Heart left ventricle (tissue), 16 donors: Measurements from ENCODE around the gene ARMC10. TPM values are rescaled to one million over a fixed set of nuclear protein-coding genes. Genes with fewer than 3 reads are reported as not detected.

Source experiments
- ATAC-seq, 4 donors: fragments of 200-7000 bp; cut with Tn5 transposase; one replicate each; pipeline ENCODE4 v1.9.1; 2020 to 2022; ENCODE audit warnings: moderate library complexity in 4 of 4, mild to moderate bottlenecking in 3 of 4, moderate number of reproducible peaks in 1 of 4
- DNase-seq, 5 donors: peaks; one replicate each; pipeline ENCODE4 v3.0.0-alpha.2; 2020
- H3K27ac ChIP-seq, 12 donors: fragments of 200-600 bp; sonication (generic) in 4 of 12; one replicate each; pipeline versions ENCODE4 v1.5.0 to v1.8.0; 2016 to 2022; ENCODE audit warnings: mild to moderate bottlenecking in 2 of 12
- H3K27me3 ChIP-seq, 9 donors: fragments of 200-600 bp; sonication (generic) in 2 of 9; one replicate each; pipeline versions ENCODE4 v1.5.1 to v1.8.0; 2016 to 2022; ENCODE audit warnings: mild to moderate bottlenecking in 3 of 9
- H3K36me3 ChIP-seq, 9 donors: fragments of 200-600 bp; sonication (generic) in 2 of 9; one replicate each; pipeline versions ENCODE4 v1.5.0 to v1.8.0; 2018 to 2022; ENCODE audit warnings: mild to moderate bottlenecking in 2 of 9
- H3K4me1 ChIP-seq, 12 donors: fragments of 200-600 bp; sonication (generic) in 4 of 12; one replicate each; pipeline versions ENCODE4 v1.5.0 to v1.8.0; 2016 to 2022; ENCODE audit warnings: mild to moderate bottlenecking in 3 of 12
- H3K4me3 ChIP-seq, 12 donors: fragments of 200-600 bp; sonication (generic) in 4 of 12; one replicate each; pipeline versions ENCODE4 v1.5.0 to v1.8.0; 2017 to 2022; ENCODE audit warnings: mild to moderate bottlenecking in 9 of 12, moderate library complexity in 4 of 12
- H3K9me3 ChIP-seq, 12 donors: fragments of 200-600 bp; sonication (generic) in 4 of 12; one replicate each; pipeline versions ENCODE4 v1.5.0 to v1.8.0; 2016 to 2022; ENCODE audit warnings: mild to moderate bottlenecking in 1 of 12
- CTCF ChIP-seq, 12 donors: fragments of 200-600 bp; sonication (generic) in 4 of 12; IDR thresholded peaks; one replicate each; pipeline versions ENCODE4 v1.5.0 to v1.8.0; 2018 to 2022; ENCODE audit warnings: antibody characterized with exemption in 12 of 12, mild to moderate bottlenecking in 5 of 12
- POLR2A ChIP-seq, 2 donors: fragments of 450-650 bp; IDR thresholded peaks; one replicate each; pipeline ENCODE4 v1.6.1; 2017; ENCODE audit warnings: antibody characterized with exemption in 2 of 2, mild to moderate bottlenecking in 2 of 2, moderate library complexity in 2 of 2
- WGBS, 4 donors: extraction: QIAGEN DNeasy Blood & Tissue Kit in 2 of 4; methylation state at CpG; one replicate each; pipeline versions ENCODE4 v1.1.5 to v1.1.7; 2013 to 2018; 5-methylcytosine and 5-hydroxymethylcytosine counted together
- intact Hi-C, 10 donors: fragments of 100-400 bp; cut with DNase I; formaldehyde crosslinking; loops; one replicate each; pipeline versions ENCODE4 v1.11.1 to v1.14.2; 2022
- polyA plus RNA-seq, 2 donors: library from polyadenylated mRNA; stranded (reverse); fragments of 200-250 nt; gene quantifications; one replicate each; pipeline ENCODE4 v1.2.3, GENCODE V29; 2013
- total RNA-seq, 9 donors: library from RNA; depleted of rRNA in 2 of 9; stranded (reverse); fragments of >200 nt in 2 of 9; fragmentation: NEBNext Ultra II Directional in 3 of 9; extraction: Animal tissue kit (Norgen Biotek cat#: 25700) in 3 of 9; gene quantifications; one replicate each; pipeline versions ENCODE4 v1.1.0 to v1.2.4, GENCODE V29; 2016 to 2023
- donor health status: ischemic (EF 13 %, LVEDD 7.1; RV severe dilation, severe dysfunction).
- donor health status: healthy with polysubstance abuse.
- donor health status: DM: no; HTN: yes; CAD: no.
- donor health status: DM: no; HTN: no; CAD: no.
- donor health status: ischemic (EF 25% LVEDD 6.9; RV normal size, moderate dysfunction).
- donor health status: ischemic (EF 25% LVEDD 5.7; RV mildly dilated, moderate dysfunction).
- donor health status: healthy.
- donor health status: DM: yes; HTN: yes; CAD: no.
- donor health status: ischemic (EF 35%, LVEDD 5.7; RV mildly dilated, moderate dysfunction).
- donor health status: nonischemic (EF 11% LVEDD 7.7; RV severe dilation, severe dysfunction).
- donor health status: DM: yes; HTN: yes; CAD: no.
- donor health status: PGD.
- donor health status: ischemic (EF 29% LVEDD 5.4; RV normal size, mild dysfunction).
- donor health status: nonischemic (EF 23%, LVEDD 6.1; RV moderate dilation, normal function).

The ARMC10 gene
- total and polyA plus RNA-seq, 11 donors, result 13.4 to 29.7 (median 24.9) TPM

- Histone ChIP-seq H3K36me3 (peaks cover 0 to 44% (median 10%) of the 10 kb centered on the region in 9 donors), H3K27ac (no peak overlapping the region), H3K4me1 (no peaks in the 10 kb centered on the region), H3K4me3 (no peak overlapping the region), H3K9me3 (peaks cover 0 to 9% (median 0%) of the 10 kb centered on the region in 12 donors), H3K27me3 (no peaks in the 10 kb centered on the region)
- 89 to 94% (median 93%) methylated on average over 1 of the region's 1 CpG for WGBS, 4 donors
- DNase-seq, result no peak
- ATAC-seq, result no peak
- TF ChIP-seq POLR2A (IDR thresholded peaks at IDR 0.05), result no peak
- no peak for TF ChIP-seq CTCF (IDR thresholded peaks at IDR 0.05)
- intact Hi-C loops, result no loop called here
These were observed 39.7 kb downstream of the ARMC10 start for GRCh38 chr7:103114576-103115008.

GRCh38 chr7:103115771-103116170, 40.8 kb downstream of the ARMC10 start:
- 94 to 99% (median 98%) methylated on average over 4 of the region's 4 CpGs for WGBS, 4 donors

GRCh38 chr7:103116511-103116910, 41.6 kb downstream of the ARMC10 start:
- Histone ChIP-seq H3K27ac (no peak overlapping the region), H3K36me3 (peaks cover 0 to 59% (median 23%) of the 10 kb centered on the region in 9 donors), H3K4me1 (no peaks in the 10 kb centered on the region), H3K4me3 (no peak overlapping the region), H3K9me3 (peaks cover 0 to under 1% (median 0%) of the 10 kb centered on the region in 12 donors), H3K27me3 (no peaks in the 10 kb centered on the region)
- WGBS, 4 donors, result 92 to 100% (median 97%) methylated on average over 1 of the region's 1 CpG
- DNase-seq, result no peak
- ATAC-seq, result no peak
- TF ChIP-seq POLR2A (IDR thresholded peaks at IDR 0.05) (no peak), CTCF (IDR thresholded peaks at IDR 0.05) (no peak)
- intact Hi-C loops, result no loop called here

More at GRCh38 chr7:103115771-103116170, 40.8 kb downstream of the ARMC10 start:
- H3K4me1 ChIP-seq, result no peaks in the 10 kb centered on the region
- H3K27me3 ChIP-seq, result no peaks in the 10 kb centered on the region
- DNase-seq, result no peak
- peaks cover 0 to 52% (median 16%) of the 10 kb centered on the region in 9 donors for H3K36me3 ChIP-seq
- no peak overlapping the region for H3K4me3 ChIP-seq
- TF ChIP-seq POLR2A (IDR thresholded peaks at IDR 0.05), result no peak
- TF ChIP-seq CTCF (IDR thresholded peaks at IDR 0.05), result no peak
- intact Hi-C loops, result no loop called here
- H3K9me3 ChIP-seq, result peaks cover 0 to 8% (median 0%) of the 10 kb centered on the region in 12 donors
- ATAC-seq, result no peak
- H3K27ac ChIP-seq, result no peak overlapping the region

GRCh38 chr7:103116991-103117390, 42.1 kb downstream of the ARMC10 start:
- Histone ChIP-seq H3K27me3 (no peaks in the 10 kb centered on the region), H3K27ac (no peak overlapping the region), H3K4me1 (no peaks in the 10 kb centered on the region), H3K36me3 (peaks cover 0 to 64% (median 28%) of the 10 kb centered on the region in 9 donors), H3K9me3 (no peaks in the 10 kb centered on the region), H3K4me3 (no peak overlapping the region)
- intact Hi-C loops, result no loop called here
- ATAC-seq, result no peak
- DNase-seq, result no peak
- TF ChIP-seq CTCF (IDR thresholded peaks at IDR 0.05) (no peak), POLR2A (IDR thresholded peaks at IDR 0.05) (no peak)
